RPMI7951 (cell line): ENCODE measurements around the gene TM4SF5. TPM values are rescaled to one million over a fixed set of nuclear protein-coding genes. Genes with fewer than 3 reads are reported as not detected.
A peak's percentile ranks its signal among the peaks of the same experiment; 100 is the strongest.

ENCODE experiments used
- DNase-seq: peaks from one replicate; pipeline ENCODE4 v3.0.0-alpha.2; 2012; ENCODE audit warnings: low read depth
- total RNA-seq: library from RNA; depleted of rRNA; stranded (reverse); fragments of >200 nt; shearing (Covaris generic); gene quantifications from 2 replicates; pipeline ENCODE4 v1.2.3, GENCODE V29; 2014; rRNA removed

The TM4SF5 gene
- not detected in 2 replicates for total RNA-seq

GRCh38 chr17:4771519-4772234, at the start of gene TM4SF5:
Gene TM4SF5 (plus strand): TSS chr17:4771886. CDS start chr17:4771923, 37 bp downstream.
- no peak for DNase-seq

GRCh38 chr17:4722678-4723240, 48.9 kb upstream of the TM4SF5 start:
- DNase-seq: peak; percentile 28

GRCh38 chr17:4724650-4725049, 47.0 kb upstream of the TM4SF5 start:
- DNase-seq: no peak

- no peak for DNase-seq
These were observed 45.9 kb upstream of the TM4SF5 start for GRCh38 chr17:4725646-4726310.

DNA sequence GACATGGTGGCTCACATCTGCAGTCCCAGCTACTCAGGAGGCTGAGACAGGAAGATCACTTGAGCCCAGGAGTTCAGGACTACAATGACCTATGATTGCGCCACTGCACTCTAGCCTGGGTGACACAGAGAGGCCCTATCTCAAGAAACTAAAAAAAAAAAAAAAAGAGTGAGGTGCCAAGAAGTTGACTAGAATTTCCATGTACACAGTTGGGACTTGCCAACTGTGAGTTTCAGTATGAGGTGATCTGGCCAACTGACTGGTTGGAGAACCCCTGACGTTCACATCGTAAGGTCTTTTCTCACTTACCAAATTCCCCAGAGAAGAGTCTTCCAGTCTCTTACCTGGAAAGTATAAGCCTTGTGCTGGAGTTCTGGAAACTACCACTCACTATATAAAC, 43.6 kb upstream of the TM4SF5 start:
- DNase-seq: no peak

DNA sequence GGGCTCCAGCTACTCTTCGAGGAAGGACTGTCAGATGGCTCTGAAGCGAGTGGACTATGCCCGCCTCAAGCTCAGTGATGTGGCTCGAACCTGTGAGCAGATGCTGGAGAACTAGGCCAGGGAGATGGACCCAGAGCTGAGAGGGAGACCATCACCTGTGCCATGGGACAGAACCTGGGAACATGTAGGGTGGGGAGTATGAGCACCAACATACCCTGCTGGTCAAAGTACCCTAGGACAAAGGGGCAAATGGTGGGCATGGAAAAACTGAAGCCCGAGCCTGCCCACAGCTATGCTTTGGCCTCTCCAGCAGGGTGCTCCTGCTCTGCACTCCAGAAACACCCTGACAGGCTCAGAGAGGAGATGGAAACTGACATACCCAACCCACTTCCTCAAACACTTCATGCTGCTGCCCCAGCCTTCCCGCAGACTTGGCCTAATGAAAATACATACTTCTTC, 38.6 kb upstream of the TM4SF5 start:
- DNase-seq: no peak

GRCh38 chr17:4734857-4735475, 36.7 kb upstream of the TM4SF5 start:
- DNase-seq: no peak

GRCh38 chr17:4735876-4736651, 35.6 kb upstream of the TM4SF5 start:
- no peak for DNase-seq

DNA sequence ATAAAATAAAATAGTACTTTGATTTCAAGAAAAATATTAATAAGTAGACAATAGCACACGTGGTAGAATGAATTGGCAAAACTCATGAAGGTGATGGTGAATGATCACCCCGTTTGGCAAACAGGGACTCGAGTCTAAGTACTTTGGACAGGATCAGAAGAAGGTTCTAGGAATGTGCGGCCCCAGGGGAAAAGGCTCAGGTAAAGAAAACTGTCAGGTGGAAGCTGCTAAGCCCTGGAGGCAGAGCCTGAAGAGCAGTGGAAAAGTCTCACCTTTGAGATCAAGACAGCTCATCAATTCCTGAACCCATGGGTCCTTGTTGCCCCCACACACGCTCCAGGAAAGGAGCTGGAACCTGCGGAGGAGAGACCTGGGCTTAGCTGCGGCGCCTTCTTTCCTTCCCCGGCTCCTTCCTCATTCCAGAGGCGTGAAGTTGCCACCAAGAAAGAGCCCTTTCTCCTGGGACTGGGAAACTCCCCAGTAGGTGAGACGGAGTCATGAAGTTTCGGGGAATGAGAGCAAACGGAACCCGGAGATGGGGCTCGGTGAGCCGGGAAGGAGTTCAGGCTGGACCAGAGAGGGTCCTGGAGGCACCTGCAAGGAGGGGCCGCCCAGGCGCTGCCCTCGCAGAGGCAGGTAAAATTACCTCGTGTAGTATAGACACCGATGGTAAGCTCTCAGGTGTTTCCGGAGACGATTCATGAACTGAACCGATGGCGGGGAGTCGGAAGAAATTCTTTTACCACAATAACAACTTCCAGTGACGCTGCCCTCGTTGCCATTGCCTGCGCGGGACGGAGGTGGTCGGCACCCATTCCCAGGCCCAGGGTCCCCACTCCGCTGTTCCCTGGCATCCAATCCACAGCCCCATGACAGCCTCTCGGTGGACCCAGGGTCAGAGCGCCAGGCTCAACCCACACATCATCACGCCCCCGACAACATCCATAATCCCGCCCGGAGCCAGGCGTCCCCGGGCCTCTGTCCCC, 33.3 kb upstream of the TM4SF5 start:
- no peak for DNase-seq

- peak; percentile 27 for DNase-seq
These were observed 32.3 kb upstream of the TM4SF5 start, which contains the start of the genes CXCL16 and ZMYND15 for GRCh38 chr17:4739122-4740024. Gene CXCL16 (minus strand): TSS chr17:4739928. CDS start chr17:4739339, 589 bp downstream. Gene ZMYND15 (plus strand): TSS chr17:4739833. CDS start chr17:4740549, 716 bp downstream.

DNA sequence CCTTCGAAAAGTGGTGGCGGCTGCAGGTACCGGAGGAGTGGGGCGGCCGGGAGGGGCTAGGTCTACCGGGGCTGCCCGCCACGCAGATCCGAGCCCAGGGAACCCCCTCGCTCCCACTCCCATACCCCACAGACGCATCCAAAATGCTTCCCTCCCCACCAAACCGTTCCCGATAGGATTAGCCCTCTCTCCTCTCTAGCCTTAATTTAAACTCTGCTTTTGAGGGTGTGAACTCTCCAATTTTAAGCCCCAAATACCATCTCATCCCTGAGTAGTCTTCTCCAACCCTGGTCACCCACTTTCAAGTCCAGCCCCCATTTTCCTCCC, 31.7 kb upstream of the TM4SF5 start:
- DNase-seq: no peak

DNA sequence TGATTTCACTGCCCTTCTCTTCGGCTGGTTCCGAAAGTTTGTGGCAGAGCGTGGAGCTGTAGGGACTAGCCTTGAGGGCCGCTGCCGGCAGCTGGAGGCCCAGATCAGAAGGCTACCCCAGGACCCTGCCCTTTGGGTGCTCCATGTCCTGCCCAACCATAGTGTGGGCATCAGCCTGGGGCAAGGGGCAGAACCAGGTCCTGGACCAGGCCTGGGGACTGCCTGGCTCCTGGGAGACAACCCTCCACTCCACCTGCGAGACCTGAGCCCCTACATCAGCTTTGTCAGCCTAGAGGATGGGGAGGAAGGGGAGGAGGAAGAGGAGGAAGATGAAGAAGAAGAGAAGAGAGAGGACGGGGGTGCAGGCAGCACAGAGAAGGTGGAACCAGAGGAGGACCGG, 31.1 kb upstream of the TM4SF5 start:
- DNase-seq: no peak

DNA sequence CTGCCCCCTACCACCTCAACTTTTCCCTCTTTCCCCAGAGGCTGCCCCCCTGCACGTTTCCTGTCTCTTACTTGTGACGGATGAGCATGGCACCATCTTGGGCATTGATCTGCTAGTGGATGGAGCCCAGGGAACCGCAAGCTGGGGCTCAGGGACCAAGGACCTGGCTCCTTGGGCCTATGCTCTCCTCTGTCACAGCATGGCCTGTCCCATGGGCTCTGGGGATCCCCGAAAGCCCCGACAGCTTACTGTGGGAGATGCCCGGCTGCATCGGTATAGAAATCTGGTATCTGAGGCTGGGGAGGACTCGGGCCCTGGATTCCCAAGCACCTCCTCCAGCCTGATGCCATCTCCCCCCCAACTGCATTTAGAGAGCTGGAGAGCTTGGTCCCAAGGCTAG, 30.1 kb upstream of the TM4SF5 start:
- no peak for DNase-seq

GRCh38 chr17:4742133-4742532, 29.6 kb upstream of the TM4SF5 start:
- no peak for DNase-seq

- no peak for DNase-seq
These were observed 29.1 kb upstream of the TM4SF5 start for GRCh38 chr17:4742629-4743028.

GRCh38 chr17:4743216-4743615, 28.5 kb upstream of the TM4SF5 start:
- no peak for DNase-seq

GRCh38 chr17:4743898-4744297, 27.8 kb upstream of the TM4SF5 start:
- DNase-seq: no peak

DNA sequence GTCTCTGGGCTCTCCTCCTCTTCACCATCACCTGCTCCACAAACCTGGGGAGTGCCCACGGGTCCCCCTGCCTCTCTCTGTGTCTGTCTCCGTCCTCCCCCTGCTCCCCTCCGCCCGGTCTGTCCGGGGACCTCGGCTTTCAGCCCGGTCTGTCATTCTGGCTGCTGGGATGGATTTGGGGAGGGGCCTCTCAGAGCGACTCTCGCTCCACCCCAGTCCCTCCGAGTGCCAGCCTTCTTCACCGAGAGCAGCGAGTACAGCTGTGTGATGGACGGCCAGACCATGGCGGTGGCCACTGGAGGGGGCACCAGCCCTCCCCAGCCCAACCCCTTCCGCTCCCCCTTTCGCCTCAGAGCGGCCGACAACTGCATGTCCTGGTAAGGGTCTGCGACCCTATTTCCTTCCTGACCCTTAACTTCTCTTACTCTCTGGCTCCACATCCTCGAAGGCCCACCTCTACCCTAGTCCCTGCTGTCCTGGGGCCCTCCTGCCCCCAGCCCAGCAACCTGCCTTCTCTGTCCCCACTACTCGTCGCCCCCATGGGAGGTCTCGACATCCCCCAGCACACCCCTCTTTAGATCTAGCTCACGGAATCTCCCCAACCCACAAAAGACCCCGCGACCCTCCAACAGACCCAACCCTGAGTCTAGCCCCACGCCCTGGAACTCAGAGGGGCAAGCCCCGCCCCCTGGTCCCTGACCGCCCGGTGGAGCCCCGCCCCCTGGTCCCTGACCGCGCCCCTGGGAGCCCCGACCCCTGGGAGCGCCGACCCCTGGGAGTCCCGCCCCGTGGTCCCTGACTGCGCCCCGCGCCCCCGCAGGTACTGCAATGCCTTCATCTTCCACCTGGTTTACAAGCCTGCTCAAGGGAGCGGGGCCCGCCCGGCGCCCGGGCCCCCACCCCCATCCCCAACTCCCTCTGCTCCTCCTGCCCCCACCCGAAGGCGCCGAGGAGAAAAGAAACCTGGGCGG, 26.4 kb upstream of the TM4SF5 start:
- DNase-seq: no peak
